Testis (tissue), 3 donors: Measurements from ENCODE around the gene CHPF. TPM values are rescaled to one million over a fixed set of nuclear protein-coding genes. Genes with fewer than 3 reads are reported as not detected.

Experiments used
- DNase-seq: peaks from one replicate; pipeline ENCODE4 v3.0.0-alpha.2; 2019
- H3K27ac ChIP-seq, 2 donors: fragments of 200-600 bp; sonication (generic); one replicate each; pipeline ENCODE4 v1.5.1; 2019
- H3K27me3 ChIP-seq: fragments of 200-600 bp; sonication (generic); one replicate; pipeline ENCODE4 v1.5.1; 2019
- H3K36me3 ChIP-seq: fragments of 200-600 bp; sonication (generic); one replicate; pipeline ENCODE4 v1.5.1; 2017; ENCODE audit warnings: low read depth; ENCODE audit errors: missing control alignments
- H3K4me1 ChIP-seq: fragments of 200-600 bp; sonication (generic); one replicate; pipeline ENCODE4 v1.5.1; 2019
- H3K4me3 ChIP-seq, 2 donors: fragments of 200-600 bp; sonication (generic); one replicate each; pipeline ENCODE4 v1.5.1; 2017 to 2019
- H3K9me3 ChIP-seq: fragments of 200-600 bp; sonication (generic); one replicate; pipeline ENCODE4 v1.5.1; 2017
- CTCF ChIP-seq, 3 experiments: fragments of 450-650 bp in 2 of 3; fragments of 200-600 bp in 1 of 3; sonication (generic) in 1 of 3; IDR thresholded peaks; one replicate each; pipeline ENCODE4 v1.5.1; 2016 to 2019; ENCODE audit warnings: antibody characterized with exemption in 3 of 3, mild to moderate bottlenecking in 2 of 3, moderate library complexity in 1 of 3
- POLR2A ChIP-seq: fragments of 450-650 bp; IDR thresholded peaks from one replicate; pipeline ENCODE4 v1.6.1; 2017; ENCODE audit warnings: antibody characterized with exemption, mild to moderate bottlenecking, moderate library complexity
- WGBS, 2 donors: methylation state at CpG; one replicate each; pipeline ENCODE4 v1.1.5; 2018; 5-methylcytosine and 5-hydroxymethylcytosine counted together
- intact Hi-C: fragments of 100-400 bp; cut with DNase I; formaldehyde crosslinking; loops from one replicate; pipeline ENCODE4 v1.15.1; 2023; ENCODE audit warnings: low total_unique reads
- polyA plus RNA-seq: library from polyadenylated mRNA; stranded (reverse); fragments of 350-450 nt; fragmentation: Illumina TruSeq; extraction: RNeasy Lipid Tissue Mini Kit (QIAGEN cat#74804); gene quantifications from one replicate; pipeline ENCODE4 v1.2.3, GENCODE V29; 2014; ENCODE audit warnings: low read depth, low replicate concordance; ENCODE audit not compliant: insufficient read depth
- total RNA-seq, 2 donors: library from RNA; depleted of rRNA; stranded (reverse); fragments of >200 nt; gene quantifications; one replicate each; pipeline ENCODE4 v1.2.3, GENCODE V29; 2016

Gene CHPF
- total and polyA plus RNA-seq, 3 donors from 2014 or later: 194 to 992 (median 796) TPM

GRCh38 chr2:219570194-219570923, 26.8 kb upstream of the CHPF start:
- TF ChIP-seq POLR2A (no peak), CTCF (IDR thresholded peaks at IDR 0.05) (no peak)
- Histone ChIP-seq H3K27ac (peak overlapping the region; percentile 68 to 93), H3K27me3 (no peaks in the 10 kb centered on the region), H3K4me1 (peaks cover 18% of the 10 kb centered on the region), H3K9me3 (no peaks in the 10 kb centered on the region), H3K36me3 (no peaks in the 10 kb centered on the region), H3K4me3 (peak overlapping the region; percentile 69 to 76)
- WGBS, 2 donors: 9 to 15% methylated on average over 6 to 69 of the region's 95 CpGs
- intact Hi-C loops: no loop called here
- peak; percentile 43 for DNase-seq

- Histone ChIP-seq H3K36me3 (no peaks in the 10 kb centered on the region), H3K27ac (peak overlapping the region; percentile 68 to 93), H3K9me3 (no peaks in the 10 kb centered on the region), H3K27me3 (no peaks in the 10 kb centered on the region), H3K4me3 (peak overlapping the region; percentile 69 to 76), H3K4me1 (peaks cover 18% of the 10 kb centered on the region)
- no peak for TF ChIP-seq POLR2A
- no peak for TF ChIP-seq CTCF (IDR thresholded peaks at IDR 0.05)
- intact Hi-C loops: no loop called here
- WGBS, 2 donors: 39 to 44% methylated on average over 6 of the region's 6 CpGs
- no peak for DNase-seq
Measured at GRCh38 chr2:219569635-219570034, 26.0 kb upstream of the CHPF start.

GRCh38 chr2:219569041-219569440, 25.4 kb upstream of the CHPF start:
- Histone ChIP-seq H3K9me3 (no peaks in the 10 kb centered on the region), H3K27ac (no peak overlapping the region), H3K4me3 (no peak overlapping the region), H3K4me1 (peaks cover 18% of the 10 kb centered on the region), H3K27me3 (no peaks in the 10 kb centered on the region), H3K36me3 (no peaks in the 10 kb centered on the region)
- 57 to 60% methylated on average over 6 of the region's 6 CpGs for WGBS, 2 donors
- intact Hi-C loops: no loop called here
- TF ChIP-seq POLR2A: no peak
- no peak for TF ChIP-seq CTCF (IDR thresholded peaks at IDR 0.05)
- no peak for DNase-seq

- WGBS, 2 donors: 89 to 93% methylated on average over 31 to 35 of the region's 35 CpGs
- Histone ChIP-seq H3K27ac (no peak overlapping the region), H3K9me3 (no peaks in the 10 kb centered on the region), H3K27me3 (no peaks in the 10 kb centered on the region), H3K4me3 (no peak overlapping the region), H3K36me3 (no peaks in the 10 kb centered on the region), H3K4me1 (peaks cover 18% of the 10 kb centered on the region)
- intact Hi-C loops: no loop called here
- DNase-seq: no peak
- no peak for TF ChIP-seq POLR2A
- no peak for TF ChIP-seq CTCF (IDR thresholded peaks at IDR 0.05)
Measured at GRCh38 chr2:219567791-219568361, 24.3 kb upstream of the CHPF start.
